AG04449 (cell line): Measurements from ENCODE around the gene ITPRID1.
"Not testable (repeated sequence)": the region's sequence is repeated elsewhere in the genome, so short reads cannot be mapped to it uniquely, and the experiment has no call there.

Experiments
- CTCF ChIA-PET: fragments of 350-600 bp; formaldehyde crosslinking; extraction: SDS; loops from one replicate; lab custom pipeline; 2021; ENCODE audit warnings: antibody characterized with exemption; lab: Yijun Ruan, JAX
- POLR2A ChIA-PET: fragments of 400-600, 350-600 bp; formaldehyde crosslinking; extraction: SDS; loops from one replicate; lab custom pipeline; 2020; ENCODE audit warnings: antibody characterized with exemption, inconsistent platforms; lab: Yijun Ruan, JAX
- DNase-seq: peaks from one replicate; pipeline ENCODE4 v3.0.0-alpha.2; 2010; ENCODE audit warnings: low read depth, low spot score
- H3K4me3 ChIP-seq: 2 replicates; pipeline ENCODE4 v1.5.1; 2011; ENCODE audit warnings: low read depth, mild to moderate bottlenecking, control low read depth, low read length
- CTCF ChIP-seq: IDR thresholded peaks from one replicate; pipeline ENCODE4 v1.5.1; 2011; ENCODE audit warnings: mild to moderate bottlenecking, moderate library complexity, low read length, control low read depth, inconsistent platforms; ENCODE audit not compliant: insufficient read depth; ENCODE audit errors: missing control alignments

The ITPRID1 gene

GRCh38 chr7:31521336-31522010, 7.6 kb downstream of the ITPRID1 start:
- DNase-seq, result no peak
- no peak overlapping the region for H3K4me3 ChIP-seq
- CTCF ChIA-PET, result no interaction called here
- POLR2A ChIA-PET, result no interaction called here
- no peak for TF ChIP-seq CTCF

- POLR2A ChIA-PET, result no interaction called here
- TF ChIP-seq CTCF, result no peak
- CTCF ChIA-PET, result no interaction called here
- DNase-seq, result no peak
- H3K4me3 ChIP-seq, result no peak overlapping the region
Measured at GRCh38 chr7:31526864-31527263, 13.0 kb downstream of the ITPRID1 start.

- H3K4me3 ChIP-seq, result no peak overlapping the region
- CTCF ChIA-PET, result no interaction called here
- POLR2A ChIA-PET, result no interaction called here
- no peak for TF ChIP-seq CTCF
- DNase-seq, result no peak
Measured at GRCh38 chr7:31529103-31529502, 15.2 kb downstream of the ITPRID1 start.

- H3K4me3 ChIP-seq, POLR2A ChIA-PET, DNase-seq, CTCF ChIA-PET: not testable (repeated sequence)
Measured at GRCh38 chr7:31540651-31541185, 26.8 kb downstream of the ITPRID1 start.

GRCh38 chr7:31545549-31545948, 31.7 kb downstream of the ITPRID1 start:
- ChIA-PET POLR2A (no interaction called here), CTCF (no interaction called here)
- no peak overlapping the region for H3K4me3 ChIP-seq
- no peak for DNase-seq
- TF ChIP-seq CTCF, result no peak

GRCh38 chr7:31549611-31550010, 35.7 kb downstream of the ITPRID1 start:
- POLR2A ChIA-PET, result no interaction called here
- no peak for TF ChIP-seq CTCF
- no peak overlapping the region for H3K4me3 ChIP-seq
- DNase-seq, result no peak
- CTCF ChIA-PET, result no interaction called here

GRCh38 chr7:31550432-31550831, 36.5 kb downstream of the ITPRID1 start:
- no peak for DNase-seq
- ChIA-PET POLR2A (no interaction called here), CTCF (no interaction called here)

More at GRCh38 chr7:31550432-31550831, 36.5 kb downstream of the ITPRID1 start:
- H3K4me3 ChIP-seq, result no peak overlapping the region
- no peak for TF ChIP-seq CTCF
